A673 (cell line): ENCODE data around the gene AP3B2. TPM values are rescaled to one million over a fixed set of nuclear protein-coding genes. Genes with fewer than 3 reads are reported as not detected.

ENCODE experiments used
- BruUV-seq: library from RNA; stranded (reverse); fragments of 400-500 nt; replicated peaks from 2 replicates; lab custom pipeline; 2021; lab: Mats Ljungman, UMichigan
- CTCF ChIA-PET: fragments of 300-600 bp; sonication (Branson Sonifier 250); formaldehyde crosslinking; loops from one replicate; lab custom pipeline; 2022; ENCODE audit warnings: antibody characterized with exemption; lab: Charles Lee
- POLR2A ChIA-PET: fragments of 300-600 bp; sonication (Branson Sonifier 250); formaldehyde crosslinking; loops from one replicate; lab custom pipeline; 2022; ENCODE audit warnings: antibody characterized with exemption; ENCODE audit not compliant: low non-redundant PET; lab: Charles Lee
- DNase-seq: peaks from one replicate; pipeline ENCODE4 v3.0.0-alpha.2; 2015; ENCODE audit warnings: low spot score
- H3K27ac ChIP-seq: fragments of 200-600 bp; sonication (generic); 2 replicates; pipeline ENCODE4 v1.5.1; 2016; ENCODE audit warnings: mixed run types, low read depth, mild to moderate bottlenecking, mixed read lengths, antibody characterized with exemption, low read length; ENCODE audit not compliant: poor library complexity, severe bottlenecking
- H3K27me3 ChIP-seq: fragments of 200-600 bp; sonication (generic); replicated peaks from 2 replicates; pipeline ENCODE4 v1.6.1; 2017; ENCODE audit warnings: mixed run types, low read depth, mild to moderate bottlenecking, mixed read lengths, antibody characterized with exemption, low read length; ENCODE audit not compliant: insufficient read depth, poor library complexity
- H3K36me3 ChIP-seq: fragments of 200-600 bp; sonication (generic); 2 replicates; pipeline ENCODE4 v1.6.1; 2016; ENCODE audit warnings: mixed run types, mild to moderate bottlenecking, mixed read lengths, antibody characterized with exemption, low read length; ENCODE audit not compliant: insufficient read depth, poor library complexity, severe bottlenecking
- H3K4me1 ChIP-seq: fragments of 200-600 bp; sonication (generic); 2 replicates; pipeline ENCODE4 v1.6.1; 2017; ENCODE audit warnings: mixed run types, mild to moderate bottlenecking, mixed read lengths, antibody characterized with exemption, low read length; ENCODE audit not compliant: insufficient read depth, poor library complexity, severe bottlenecking
- H3K4me3 ChIP-seq: fragments of 200-600 bp; sonication (generic); 2 replicates; pipeline ENCODE4 v1.5.1; 2016; ENCODE audit warnings: low read depth, mixed run types, mild to moderate bottlenecking, mixed read lengths, low read length; ENCODE audit not compliant: poor library complexity, severe bottlenecking
- H3K9me3 ChIP-seq: fragments of 200-600 bp; sonication (generic); 2 replicates; pipeline ENCODE4 v1.6.1; 2016; ENCODE audit warnings: mixed run types, low read depth, mild to moderate bottlenecking, mixed read lengths, antibody characterized with exemption, low read length; ENCODE audit not compliant: poor library complexity, severe bottlenecking
- EZH2 ChIP-seq: fragments of 200-600 bp; sonication (generic); IDR thresholded peaks from 2 replicates; pipeline ENCODE4 v1.6.1; 2017; ENCODE audit warnings: borderline replicate concordance, low read depth, mild to moderate bottlenecking, mixed read lengths, antibody characterized with exemption, low read length; ENCODE audit not compliant: poor library complexity, severe bottlenecking
- intact Hi-C: fragments of 100-400 bp; cut with micrococcal nuclease; formaldehyde crosslinking; loops from one replicate; pipeline ENCODE4 v1.10.0; 2022; ENCODE audit not compliant: unreplicated experiment
- total RNA-seq: library from RNA; stranded (reverse); gene quantifications from 2 replicates; pipeline ENCODE4 v1.2.3, GENCODE V29; 2021
- TF ChIP-seq, protein P1 (sequence below): fragments of 300-800, 200-600 bp; sonication (generic); conservative IDR thresholded peaks from 2 replicates; pipeline ENCODE4 v1.5.1; 2017; ENCODE audit warnings: low read depth, mild to moderate bottlenecking, antibody characterized with exemption, low read length, moderate library complexity, mixed read lengths

The AP3B2 gene
- total RNA-seq, 1 experiment from 2014 or later: 19.0 TPM

DNA sequence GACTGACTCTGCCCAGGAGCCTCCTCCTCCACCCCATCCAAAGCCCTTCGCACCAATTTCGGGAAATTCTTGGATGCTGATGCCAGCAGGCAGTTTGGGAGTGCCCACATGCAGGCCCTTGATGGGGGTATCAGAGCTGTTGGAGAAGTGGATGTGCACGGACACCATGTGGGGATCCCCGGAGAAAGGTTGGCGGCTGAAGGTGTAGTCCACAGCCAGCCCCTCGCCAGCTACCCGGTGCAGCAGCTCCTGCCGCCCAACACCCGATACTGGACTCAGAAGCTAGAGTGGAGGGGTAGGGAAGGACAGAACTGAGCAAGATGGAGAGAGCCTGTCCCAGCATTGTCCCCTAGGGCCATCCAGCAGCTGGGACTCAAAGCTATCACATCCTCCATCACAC, 47.0 kb downstream of the AP3B2 start:
- intact Hi-C loops: loop anchor here (5.0 kb wide), 1 partner anchor 45 kb away; the partner anchor contains the start of gene AP3B2

GRCh38 chr15:82660378-82660777, 49.3 kb downstream of the AP3B2 start:
- H3K9me3 ChIP-seq: no peaks in the 10 kb centered on the region
- no TSS peak for BruUV-seq
- no peak overlapping the region for H3K4me3 ChIP-seq
- no peak for DNase-seq
- H3K36me3 ChIP-seq: no peaks in the 10 kb centered on the region
- POLR2A ChIA-PET: no interaction called here
- TF ChIP-seq EZH2: no peak
- TF ChIP-seq, protein P1, sequence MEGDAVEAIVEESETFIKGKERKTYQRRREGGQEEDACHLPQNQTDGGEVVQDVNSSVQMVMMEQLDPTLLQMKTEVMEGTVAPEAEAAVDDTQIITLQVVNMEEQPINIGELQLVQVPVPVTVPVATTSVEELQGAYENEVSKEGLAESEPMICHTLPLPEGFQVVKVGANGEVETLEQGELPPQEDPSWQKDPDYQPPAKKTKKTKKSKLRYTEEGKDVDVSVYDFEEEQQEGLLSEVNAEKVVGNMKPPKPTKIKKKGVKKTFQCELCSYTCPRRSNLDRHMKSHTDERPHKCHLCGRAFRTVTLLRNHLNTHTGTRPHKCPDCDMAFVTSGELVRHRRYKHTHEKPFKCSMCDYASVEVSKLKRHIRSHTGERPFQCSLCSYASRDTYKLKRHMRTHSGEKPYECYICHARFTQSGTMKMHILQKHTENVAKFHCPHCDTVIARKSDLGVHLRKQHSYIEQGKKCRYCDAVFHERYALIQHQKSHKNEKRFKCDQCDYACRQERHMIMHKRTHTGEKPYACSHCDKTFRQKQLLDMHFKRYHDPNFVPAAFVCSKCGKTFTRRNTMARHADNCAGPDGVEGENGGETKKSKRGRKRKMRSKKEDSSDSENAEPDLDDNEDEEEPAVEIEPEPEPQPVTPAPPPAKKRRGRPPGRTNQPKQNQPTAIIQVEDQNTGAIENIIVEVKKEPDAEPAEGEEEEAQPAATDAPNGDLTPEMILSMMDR: no peak
- H3K4me1 ChIP-seq: no peaks in the 10 kb centered on the region
- H3K27me3 ChIP-seq: no peaks in the 10 kb centered on the region
- no peak overlapping the region for H3K27ac ChIP-seq
- intact Hi-C loops: loop anchor here (5.0 kb wide), 1 partner anchor 47 kb away; the partner anchor contains the start of gene AP3B2
- CTCF ChIA-PET: no interaction called here

More for the DNA sequence above, 47.0 kb downstream of the AP3B2 start:
- Histone ChIP-seq H3K36me3 (no peaks in the 10 kb centered on the region), H3K4me3 (no peak overlapping the region), H3K27ac (no peak overlapping the region), H3K4me1 (no peaks in the 10 kb centered on the region), H3K9me3 (no peaks in the 10 kb centered on the region), H3K27me3 (no peaks in the 10 kb centered on the region)
- ChIA-PET POLR2A (no interaction called here), CTCF (no interaction called here)
- no peak for DNase-seq
- TF ChIP-seq, protein P1: no peak
- no peak for TF ChIP-seq EZH2
- no TSS peak for BruUV-seq

GRCh38 chr15:82656641-82657266, 52.9 kb downstream of the AP3B2 start:
- TF ChIP-seq, protein P1: no peak
- no peak for TF ChIP-seq EZH2
- Histone ChIP-seq H3K9me3 (no peaks in the 10 kb centered on the region), H3K27me3 (peaks cover 22% of the 10 kb centered on the region), H3K36me3 (no peaks in the 10 kb centered on the region), H3K4me3 (no peak overlapping the region), H3K4me1 (no peaks in the 10 kb centered on the region), H3K27ac (no peak overlapping the region)
- intact Hi-C loops: no loop called here
- DNase-seq: no peak
- no TSS peak for BruUV-seq
- ChIA-PET POLR2A (no interaction called here), CTCF (no interaction called here)
